Measurements from ENCODE around the gene MRPL44. TPM values are rescaled to one million over a fixed set of nuclear protein-coding genes. Genes with fewer than 3 reads are reported as not detected.

Gene MRPL44
- total and polyA plus RNA-seq, 2 of the 13 experiments (the other 11 are each of a cell fraction or from before 2014, with no cell fraction given) = 38.4 to 78.0 TPM

- TF ChIP-seq ZNF703 (CRISPR knock-in tag; IDR thresholded peaks at IDR 0.05; ENCODE audit: borderline replicate concordance) (no peak), SMARCE1 (IDR thresholded peaks at IDR 0.05; ENCODE audit: borderline replicate concordance) (no peak), FOXO4 (CRISPR knock-in tag; conservative IDR thresholded peaks at IDR 0.05) (no peak), SUZ12 (IDR thresholded peaks at IDR 0.05; ENCODE audit: low read depth, low read length) (no peak), MEIS1 (CRISPR knock-in tag; IDR thresholded peaks at IDR 0.05; ENCODE audit: borderline replicate concordance) (0 out of 2 replicates have a peak, but pooled peaks have one; percentile 13), CBX2 (IDR thresholded peaks at IDR 0.05; ENCODE audit: low read depth, low read length) (no peak), CBX2 (CRISPR knock-in tag; IDR thresholded peaks at IDR 0.05; ENCODE audit: low read depth) (0 out of 2 replicates have a peak, but pooled peaks have one; percentile 65), ZNF350 (CRISPR knock-in tag; IDR thresholded peaks at IDR 0.05; ENCODE audit: borderline replicate concordance, low read depth) (peak; percentile 59; the same call in 1 of the 2 replicates), ZBTB37 (CRISPR knock-in tag; IDR thresholded peaks at IDR 0.05) (no peak), ZNF224 (CRISPR knock-in tag; IDR thresholded peaks at IDR 0.05) (peak; percentile 82; the same call in 1 of the 2 replicates), ZNF543 (CRISPR knock-in tag; IDR thresholded peaks at IDR 0.05) (no peak), ZNF800 (CRISPR knock-in tag; IDR thresholded peaks at IDR 0.05) (peak; percentile 96), ZNF546 (CRISPR knock-in tag; conservative IDR thresholded peaks at IDR 0.05) (no peak), ZNF407 (CRISPR knock-in tag; IDR thresholded peaks at IDR 0.05; ENCODE audit: not compliant biosample characterization) (peak; percentile 78), FOXP1 (IDR thresholded peaks at IDR 0.05) (no peak), FOXP1 (CRISPR knock-in tag; IDR thresholded peaks at IDR 0.05) (no peak)
Observed at GRCh38 chr2:223944166-223944702, 13.0 kb upstream of the MRPL44 start (continued).

All from HepG2 (cell line).